IPS-15b (cell line): Measurements from ENCODE around the gene FGD4.

Experiments
- H3K27me3 ChIP-seq: one replicate; pipeline ENCODE4 v1.6.1; 2013; ENCODE audit warnings: low read length; ENCODE audit not compliant: control insufficient read depth, insufficient read depth
- H3K36me3 ChIP-seq: one replicate; pipeline ENCODE4 v1.6.1; 2013; ENCODE audit warnings: low read length; ENCODE audit not compliant: control insufficient read depth, insufficient read depth
- H3K4me1 ChIP-seq: one replicate; pipeline ENCODE4 v1.6.1; 2013; ENCODE audit warnings: mild to moderate bottlenecking, low read length; ENCODE audit not compliant: control insufficient read depth, insufficient read depth
- H3K4me3 ChIP-seq: one replicate; pipeline ENCODE4 v1.5.1; 2013; ENCODE audit warnings: low read depth, low read length
- H3K9ac ChIP-seq: one replicate; pipeline ENCODE4 v1.6.1; 2013; ENCODE audit warnings: low read depth, mild to moderate bottlenecking, low read length
- H3K9me3 ChIP-seq: one replicate; pipeline ENCODE4 v1.6.1; 2013; ENCODE audit warnings: mild to moderate bottlenecking, low read length; ENCODE audit not compliant: control insufficient read depth, insufficient read depth

FGD4 gene

GRCh38 chr12:32444895-32445294 is 45.5 kb downstream of the FGD4 start:
- H3K9ac ChIP-seq, result no peak overlapping the region
- peaks cover 28% of the 10 kb centered on the region for H3K4me1 ChIP-seq
- H3K27me3 ChIP-seq, result no peaks in the 10 kb centered on the region
- H3K9me3 ChIP-seq, result no peaks in the 10 kb centered on the region
- H3K36me3 ChIP-seq, result no peaks in the 10 kb centered on the region
- no peak overlapping the region for H3K4me3 ChIP-seq

- no peak overlapping the region for H3K4me3 ChIP-seq
- no peaks in the 10 kb centered on the region for H3K9me3 ChIP-seq
- no peak overlapping the region for H3K9ac ChIP-seq
- no peaks in the 10 kb centered on the region for H3K27me3 ChIP-seq
- no peaks in the 10 kb centered on the region for H3K36me3 ChIP-seq
- peaks cover 28% of the 10 kb centered on the region for H3K4me1 ChIP-seq
These were observed 46.0 kb downstream of the FGD4 start for GRCh38 chr12:32445356-32445755.

GRCh38 chr12:32446316-32447119 is 47.2 kb downstream of the FGD4 start:
- H3K9me3 ChIP-seq, result no peaks in the 10 kb centered on the region
- H3K4me1 ChIP-seq, result peaks cover 31% of the 10 kb centered on the region
- no peaks in the 10 kb centered on the region for H3K36me3 ChIP-seq
- H3K9ac ChIP-seq, result no peak overlapping the region
- no peaks in the 10 kb centered on the region for H3K27me3 ChIP-seq
- H3K4me3 ChIP-seq, result no peak overlapping the region

GRCh38 chr12:32448586-32448985 is 49.2 kb downstream of the FGD4 start:
- H3K9ac ChIP-seq, result no peak overlapping the region
- no peaks in the 10 kb centered on the region for H3K36me3 ChIP-seq
- peaks cover 42% of the 10 kb centered on the region for H3K4me1 ChIP-seq
- no peaks in the 10 kb centered on the region for H3K9me3 ChIP-seq
- H3K27me3 ChIP-seq, result no peaks in the 10 kb centered on the region
- H3K4me3 ChIP-seq, result no peak overlapping the region

- peaks cover 36% of the 10 kb centered on the region for H3K4me1 ChIP-seq
- H3K27me3 ChIP-seq, result no peaks in the 10 kb centered on the region
- H3K36me3 ChIP-seq, result no peaks in the 10 kb centered on the region
- no peak overlapping the region for H3K9ac ChIP-seq
- H3K4me3 ChIP-seq, result no peak overlapping the region
- H3K9me3 ChIP-seq, result no peaks in the 10 kb centered on the region
These were observed 51.0 kb downstream of the FGD4 start for GRCh38 chr12:32450363-32450762.

DNA sequence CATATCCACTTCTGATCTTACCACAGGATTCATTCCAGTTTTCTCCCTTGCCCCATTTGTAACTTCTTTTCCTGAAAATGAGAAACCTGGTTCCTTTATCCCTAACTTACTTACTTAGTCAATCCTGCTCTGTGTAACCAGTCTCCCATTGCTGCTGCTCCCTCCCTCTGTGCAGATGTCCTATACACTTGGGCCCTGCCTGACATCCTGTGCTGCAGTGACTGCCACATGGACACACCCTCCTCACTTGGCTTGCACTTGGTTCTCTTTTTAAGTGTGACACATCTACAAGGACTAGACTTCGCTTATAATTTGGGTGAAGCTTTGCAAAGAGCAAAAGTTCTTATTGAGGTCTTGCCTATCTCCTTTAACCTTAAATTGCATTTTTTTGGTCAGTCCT is 51.4 kb downstream of the FGD4 start:
- H3K4me3 ChIP-seq, result no peak overlapping the region
- H3K36me3 ChIP-seq, result no peaks in the 10 kb centered on the region
- H3K4me1 ChIP-seq, result peaks cover 34% of the 10 kb centered on the region

DNA sequence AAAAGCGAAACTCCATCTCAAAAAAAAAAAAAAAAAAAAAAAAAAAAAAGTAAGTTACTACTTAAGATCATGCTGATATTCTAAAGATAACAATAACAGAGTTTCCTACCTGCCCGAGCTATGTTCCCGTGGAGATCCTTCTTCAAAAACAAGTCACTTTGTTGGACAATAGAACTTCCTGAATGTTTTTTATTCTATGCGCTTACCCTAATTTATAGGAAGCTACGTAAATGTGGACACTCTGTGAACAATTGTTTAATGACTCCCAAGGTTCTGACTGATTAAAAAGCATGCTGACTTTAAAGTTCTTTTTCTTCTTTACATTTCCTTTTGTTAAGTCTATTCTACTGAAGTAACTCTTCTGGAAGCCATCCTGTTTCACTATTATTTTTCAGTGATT is 52.5 kb downstream of the FGD4 start:
- Histone ChIP-seq H3K27me3 (no peaks in the 10 kb centered on the region), H3K9ac (no peak overlapping the region), H3K36me3 (no peaks in the 10 kb centered on the region), H3K4me3 (no peak overlapping the region), H3K4me1 (peaks cover 34% of the 10 kb centered on the region), H3K9me3 (no peaks in the 10 kb centered on the region)

More for the DNA sequence above, 51.4 kb downstream of the FGD4 start:
- H3K9ac ChIP-seq, result no peak overlapping the region
- no peaks in the 10 kb centered on the region for H3K27me3 ChIP-seq
- no peaks in the 10 kb centered on the region for H3K9me3 ChIP-seq

DNA sequence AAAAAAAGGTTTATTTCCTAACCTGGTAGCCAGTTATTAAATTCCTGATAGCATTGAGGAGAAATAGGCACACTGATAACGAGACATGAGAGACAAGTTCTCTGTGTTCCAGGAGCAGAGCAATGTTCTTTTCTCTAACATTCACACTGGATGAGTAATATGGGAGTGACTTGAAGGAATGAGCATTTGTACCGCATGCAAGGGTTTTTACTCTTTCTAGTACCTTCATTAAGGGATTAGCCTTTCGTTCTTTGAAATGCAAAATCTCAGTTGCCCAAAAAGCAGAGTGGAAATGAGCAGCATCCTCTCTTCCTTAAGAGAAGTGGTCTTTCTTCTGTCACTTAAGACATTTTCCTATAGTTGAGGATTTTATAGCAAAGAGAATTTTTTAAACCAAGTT is 54.7 kb downstream of the FGD4 start:
- no peaks in the 10 kb centered on the region for H3K27me3 ChIP-seq
- no peaks in the 10 kb centered on the region for H3K9me3 ChIP-seq
- no peak overlapping the region for H3K4me3 ChIP-seq
- H3K9ac ChIP-seq, result no peak overlapping the region
- no peaks in the 10 kb centered on the region for H3K36me3 ChIP-seq
- peaks cover 45% of the 10 kb centered on the region for H3K4me1 ChIP-seq

DNA sequence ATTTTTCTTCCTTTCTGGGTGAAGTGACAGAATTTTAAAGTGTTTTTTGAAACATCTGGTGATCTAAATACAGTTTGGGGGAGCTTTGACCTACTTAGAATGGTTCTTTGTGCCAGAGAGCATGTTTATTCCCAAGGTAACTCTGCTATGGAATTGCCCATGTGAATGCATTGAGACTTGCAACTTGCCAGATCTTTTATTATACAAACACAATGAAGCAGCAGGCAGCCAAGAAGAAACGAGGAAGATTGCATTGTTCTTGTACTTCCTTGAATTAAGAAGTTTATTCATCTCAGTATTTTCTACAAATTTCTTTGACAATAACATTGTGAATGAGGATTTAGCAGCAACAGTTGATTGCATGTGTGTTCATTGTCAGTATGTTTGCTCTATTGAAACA is 55.5 kb downstream of the FGD4 start:
- Histone ChIP-seq H3K9me3 (no peaks in the 10 kb centered on the region), H3K9ac (no peak overlapping the region), H3K36me3 (no peaks in the 10 kb centered on the region), H3K27me3 (no peaks in the 10 kb centered on the region), H3K4me1 (peaks cover 45% of the 10 kb centered on the region), H3K4me3 (no peak overlapping the region)

DNA sequence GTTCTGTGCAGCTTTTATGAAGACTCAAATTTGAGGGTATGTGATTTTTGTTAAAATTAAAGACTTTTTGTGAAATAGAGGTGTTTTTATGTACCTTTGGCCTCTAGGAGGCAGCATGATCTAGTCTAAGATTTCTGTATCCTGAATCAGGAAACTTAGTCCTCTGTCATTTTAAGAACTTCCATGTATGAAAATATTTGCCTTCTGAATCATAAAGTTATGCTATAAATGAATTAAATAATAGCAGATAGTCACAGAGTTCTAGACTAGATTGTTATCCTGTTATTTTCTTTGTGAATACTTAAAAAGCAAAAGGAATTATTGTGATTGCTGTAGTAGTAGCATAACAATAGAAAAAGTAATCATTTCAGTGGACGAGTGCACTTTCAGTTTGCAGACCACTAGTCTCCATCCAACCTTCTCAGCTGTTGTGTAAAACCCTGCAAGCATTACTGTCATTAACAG is 56.3 kb downstream of the FGD4 start:
- H3K4me3 ChIP-seq, result no peak overlapping the region
- peaks cover 42% of the 10 kb centered on the region for H3K4me1 ChIP-seq
- H3K36me3 ChIP-seq, result no peaks in the 10 kb centered on the region
- H3K9me3 ChIP-seq, result no peaks in the 10 kb centered on the region
- no peaks in the 10 kb centered on the region for H3K27me3 ChIP-seq
- no peak overlapping the region for H3K9ac ChIP-seq

GRCh38 chr12:32457251-32458025 is 58.1 kb downstream of the FGD4 start:
- no peaks in the 10 kb centered on the region for H3K36me3 ChIP-seq
- peaks cover 29% of the 10 kb centered on the region for H3K4me1 ChIP-seq
- no peak overlapping the region for H3K9ac ChIP-seq

GRCh38 chr12:32460638-32461037 is 61.3 kb downstream of the FGD4 start:
- H3K4me1 ChIP-seq, result peaks cover 22% of the 10 kb centered on the region
- H3K27me3 ChIP-seq, result no peaks in the 10 kb centered on the region
- no peaks in the 10 kb centered on the region for H3K9me3 ChIP-seq
- H3K36me3 ChIP-seq, result no peaks in the 10 kb centered on the region
- H3K9ac ChIP-seq, result no peak overlapping the region
- H3K4me3 ChIP-seq, result no peak overlapping the region

More at GRCh38 chr12:32457251-32458025, 58.1 kb downstream of the FGD4 start:
- H3K27me3 ChIP-seq, result no peaks in the 10 kb centered on the region
- H3K4me3 ChIP-seq, result no peak overlapping the region
- no peaks in the 10 kb centered on the region for H3K9me3 ChIP-seq
